Hepatocyte (in vitro differentiated cells): ENCODE results near the gene PRRT1B. TPM values are rescaled to one million over a fixed set of nuclear protein-coding genes. Genes with fewer than 3 reads are reported as not detected.

Source experiments
- DNase-seq: peaks from one replicate; pipeline ENCODE4 v3.0.0-alpha.2; 2016; ENCODE audit warnings: low spot score
- H2AFZ ChIP-seq: fragments of 200-600 bp; sonication (generic); 2 replicates; pipeline ENCODE4 v1.6.0; 2016; ENCODE audit warnings: antibody characterized with exemption, mild to moderate bottlenecking
- H3K27ac ChIP-seq: fragments of 200-600 bp; sonication (generic); 2 replicates; pipeline ENCODE4 v1.5.1; 2016; ENCODE audit warnings: mild to moderate bottlenecking
- H3K27me3 ChIP-seq: fragments of 200-600 bp; sonication (generic); 2 replicates; pipeline ENCODE4 v1.6.1; 2016
- H3K36me3 ChIP-seq: fragments of 200-600 bp; sonication (generic); replicated peaks from 2 replicates; pipeline ENCODE4 v1.5.1; 2016; ENCODE audit warnings: low read depth; ENCODE audit not compliant: insufficient read depth
- H3K4me1 ChIP-seq: fragments of 200-600 bp; sonication (generic); 2 replicates; pipeline ENCODE4 v1.5.1; 2016; ENCODE audit warnings: mild to moderate bottlenecking, moderate library complexity; ENCODE audit not compliant: insufficient read depth
- H3K4me2 ChIP-seq: fragments of 200-600 bp; sonication (generic); 2 replicates; pipeline ENCODE4 v1.6.0; 2016
- H3K4me3 ChIP-seq: fragments of 200-600 bp; sonication (generic); 2 replicates; pipeline ENCODE4 v1.5.1; 2016; ENCODE audit warnings: mild to moderate bottlenecking
- H3K79me2 ChIP-seq: fragments of 200-600 bp; sonication (generic); 2 replicates; pipeline ENCODE4 v1.6.0; 2017; ENCODE audit warnings: mild to moderate bottlenecking
- H3K9me2 ChIP-seq: fragments of 200-600 bp; sonication (generic); replicated peaks from 2 replicates; pipeline ENCODE4 v1.6.0; 2017; ENCODE audit warnings: mild to moderate bottlenecking; ENCODE audit not compliant: insufficient read depth
- H3K9me3 ChIP-seq: fragments of 200-600 bp; sonication (generic); 2 replicates; pipeline ENCODE4 v1.5.1; 2016; ENCODE audit warnings: low read depth, mild to moderate bottlenecking
- H4K20me1 ChIP-seq: fragments of 200-600 bp; sonication (generic); 2 replicates; pipeline ENCODE4 v1.6.0; 2016; ENCODE audit warnings: mild to moderate bottlenecking; ENCODE audit not compliant: insufficient read depth, poor library complexity, severe bottlenecking
- CTCF ChIP-seq: fragments of 200-600 bp; sonication (generic); IDR thresholded peaks from 2 replicates; pipeline ENCODE4 v1.5.1; 2016; ENCODE audit warnings: antibody characterized with exemption, mild to moderate bottlenecking; ENCODE audit not compliant: poor library complexity
- EZH2 ChIP-seq: fragments of 200-600 bp; sonication (generic); IDR thresholded peaks from 2 replicates; pipeline ENCODE4 v1.6.1; 2016; ENCODE audit warnings: antibody characterized with exemption, mild to moderate bottlenecking, borderline replicate concordance
- EZH2phosphoT487 ChIP-seq: fragments of 200-600 bp; sonication (generic); IDR thresholded peaks from one replicate; pipeline ENCODE4 v1.6.1; 2018; ENCODE audit warnings: antibody characterized with exemption, mild to moderate bottlenecking, low read depth, moderate library complexity; ENCODE audit not compliant: unreplicated experiment, severe bottlenecking
- WGBS: methylation state at CpG from one replicate; pipeline ENCODE4 v1.1.6; 2016; ENCODE audit warnings: low lambda C conversion rate; ENCODE audit errors: missing lambda C conversion rate; 5-methylcytosine and 5-hydroxymethylcytosine counted together
- polyA plus RNA-seq: library from polyadenylated mRNA; unstranded; fragments of >200 nt; fragmentation: Nextera tagmentation; extraction: Ambion mirVana; gene quantifications from 2 replicates; pipeline ENCODE4 v1.2.1, GENCODE V29; 2016
- total RNA-seq: library from RNA; depleted of rRNA; stranded (reverse); fragments of >200 nt; gene quantifications from 2 replicates; pipeline ENCODE4 v1.2.3, GENCODE V29; 2014

Gene PRRT1B
- total and polyA plus RNA-seq, 2 experiments from 2014 or later = 0.17 to 1.4 TPM

GRCh38 chr9:131534721-131535237, 10.5 kb upstream of the PRRT1B start:
- H3K27ac ChIP-seq = no peak overlapping the region
- DNase-seq = no peak
- TF ChIP-seq CTCF (no peak), EZH2 (no peak), EZH2phosphoT487 (no peak)
- H4K20me1 ChIP-seq = no peaks in the 10 kb centered on the region
- H3K36me3 ChIP-seq = no peaks in the 10 kb centered on the region
- H3K4me3 ChIP-seq = no peak overlapping the region
- no peak overlapping the region for H3K4me2 ChIP-seq
- WGBS = 64% methylated on average over 8 of the region's 8 CpGs
- peaks cover 12% of the 10 kb centered on the region for H3K79me2 ChIP-seq
- H3K9me2 ChIP-seq = no peaks in the 10 kb centered on the region
- peaks cover 10% of the 10 kb centered on the region for H3K4me1 ChIP-seq
- H3K27me3 ChIP-seq = no peaks in the 10 kb centered on the region
- no peak overlapping the region for H2AFZ ChIP-seq
- H3K9me3 ChIP-seq = no peaks in the 10 kb centered on the region

- Histone ChIP-seq H4K20me1 (no peaks in the 10 kb centered on the region), H3K27me3 (no peaks in the 10 kb centered on the region), H3K4me3 (no peak overlapping the region), H3K27ac (no peak overlapping the region), H3K9me2 (no peaks in the 10 kb centered on the region), H3K4me2 (no peak overlapping the region), H3K4me1 (no peaks in the 10 kb centered on the region), H3K36me3 (no peaks in the 10 kb centered on the region), H2AFZ (no peak overlapping the region), H3K9me3 (peaks cover 5% of the 10 kb centered on the region), H3K79me2 (no peaks in the 10 kb centered on the region)
- DNase-seq = no peak
- whole genome bisulfite sequencing = 97% methylated on average over 18 of the region's 19 CpGs
- TF ChIP-seq EZH2phosphoT487 = no peak
- TF ChIP-seq CTCF = no peak
- TF ChIP-seq EZH2 = no peak
Measured at GRCh38 chr9:131537946-131538345, 7.4 kb upstream of the PRRT1B start.

GRCh38 chr9:131539223-131539923, 6.0 kb upstream of the PRRT1B start:
- no peaks in the 10 kb centered on the region for H3K36me3 ChIP-seq
- H2AFZ ChIP-seq = no peak overlapping the region
- H3K4me1 ChIP-seq = no peaks in the 10 kb centered on the region
- no peak for DNase-seq
- H3K4me3 ChIP-seq = no peak overlapping the region
- H3K27me3 ChIP-seq = no peaks in the 10 kb centered on the region
- H3K9me2 ChIP-seq = no peaks in the 10 kb centered on the region
- H3K27ac ChIP-seq = no peak overlapping the region
- no peaks in the 10 kb centered on the region for H3K79me2 ChIP-seq
- H3K9me3 ChIP-seq = peaks cover 9% of the 10 kb centered on the region
- no peak for TF ChIP-seq EZH2
- no peak for TF ChIP-seq EZH2phosphoT487
- TF ChIP-seq CTCF = no peak
- H3K4me2 ChIP-seq = no peak overlapping the region
- H4K20me1 ChIP-seq = no peaks in the 10 kb centered on the region
- WGBS = 89% methylated on average over 7 of the region's 7 CpGs
